ENCODE data around the gene INO80B.
"Not testable (repeated sequence)": the region's sequence is repeated elsewhere in the genome, so short reads cannot be mapped to it uniquely, and the experiment has no call there.

Gene INO80B

DNA sequence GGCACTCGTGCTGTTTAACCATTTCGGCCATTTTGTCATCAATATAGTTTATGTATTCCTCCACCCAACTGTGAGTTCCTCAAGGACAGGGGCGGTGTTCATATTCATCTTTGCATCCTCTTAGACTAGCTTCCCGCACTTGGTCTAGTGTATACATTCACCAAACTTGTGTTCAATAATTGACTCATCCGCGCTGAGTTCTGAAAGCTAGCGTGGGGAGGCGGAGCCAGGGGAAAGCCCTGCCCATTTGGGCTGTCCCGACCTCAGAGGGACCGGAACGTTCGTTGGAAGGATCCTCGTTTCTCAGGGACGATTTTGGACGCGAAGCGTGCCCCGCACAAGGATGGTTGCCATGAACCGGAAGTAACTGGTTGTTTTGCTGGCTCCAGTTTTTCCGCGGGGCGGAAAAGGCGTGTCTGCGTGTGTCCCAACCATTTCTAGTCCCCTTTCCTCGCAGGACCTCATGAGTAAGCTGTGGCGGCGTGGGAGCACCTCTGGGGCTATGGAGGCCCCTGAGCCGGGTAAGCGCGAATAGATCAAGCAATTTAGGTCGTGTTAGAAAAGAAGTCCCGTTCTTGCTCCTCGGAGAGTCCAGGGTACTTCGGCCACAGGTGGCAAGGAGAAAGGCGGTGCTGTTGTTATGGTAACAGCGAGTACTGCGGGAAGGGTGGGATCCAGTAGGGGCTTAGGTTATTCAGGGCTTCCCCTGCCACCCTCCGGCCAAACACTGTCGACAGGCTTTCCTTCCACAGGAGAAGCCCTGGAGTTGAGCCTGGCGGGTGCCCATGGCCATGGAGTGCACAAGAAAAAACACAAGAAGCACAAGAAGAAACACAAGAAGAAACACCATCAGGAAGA is at the start of gene INO80B:
Gene INO80B, plus strand, starts transcription at position 434 of the 858 bp plus-strand sequence. Its CDS starts 30 bp downstream, at position 464.
- in situ Hi-C loops (cut with MboI; ENCODE audit: low sequenced_read_pairs) = no loop called here

DNA sequence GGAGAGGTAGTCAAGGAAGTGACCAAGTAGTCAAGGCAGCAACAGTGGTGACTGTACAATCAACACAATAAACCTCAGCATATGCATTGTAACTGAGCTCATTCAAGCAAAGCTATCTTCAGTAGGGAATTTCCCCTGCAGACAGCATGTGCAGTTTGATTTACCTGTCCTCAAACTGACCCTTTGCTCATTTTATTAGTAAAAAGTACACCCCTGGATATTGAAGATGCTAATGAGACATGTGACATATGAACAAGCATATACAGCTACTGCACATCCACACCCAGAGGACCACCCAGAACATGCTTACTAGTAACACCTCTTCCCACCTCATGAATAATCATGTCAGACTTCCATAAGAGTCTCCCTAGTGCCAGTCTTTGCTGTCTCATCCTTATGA is 48.9 kb upstream of the INO80B start:
- in situ Hi-C loops (cut with MboI; ENCODE audit: low sequenced_read_pairs) = no loop called here

- in situ Hi-C loops (cut with MboI; ENCODE audit: low sequenced_read_pairs) = no loop called here
Observed at GRCh38 chr2:74407682-74408081, 47.2 kb upstream of the INO80B start.

DNA sequence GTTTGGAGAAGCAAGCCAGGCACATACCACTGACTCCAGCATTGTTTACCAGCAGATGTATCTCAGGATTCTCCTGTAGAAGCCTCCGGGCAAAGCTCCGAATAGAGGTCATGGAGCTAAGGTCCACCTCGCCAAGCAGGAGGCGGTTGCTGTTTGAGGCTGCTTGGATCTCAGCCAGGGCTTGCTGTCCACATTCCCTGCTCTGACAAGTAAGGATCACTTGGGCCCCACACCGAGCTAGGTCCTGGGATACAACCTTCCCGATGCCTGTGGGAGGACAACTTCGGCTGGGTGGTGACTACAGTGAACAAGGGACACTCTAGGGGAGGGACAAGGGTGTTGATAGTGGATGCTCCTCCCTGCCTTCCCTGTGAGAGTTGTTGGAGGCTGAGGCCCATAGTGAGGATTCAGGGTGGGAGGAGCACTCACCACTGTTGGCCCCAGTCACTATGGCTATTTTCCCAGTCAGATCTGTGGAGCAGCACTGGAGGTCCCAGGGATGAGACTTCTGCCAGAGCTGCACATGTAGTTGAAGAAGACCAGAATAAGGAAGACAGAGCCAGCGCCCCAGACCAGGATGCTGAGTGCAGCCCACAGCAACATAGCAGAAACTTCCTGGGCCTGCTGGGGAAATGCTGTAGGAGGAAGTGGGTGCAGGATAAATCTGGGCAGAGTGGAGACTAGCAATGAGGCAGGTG is 41.7 kb upstream of the INO80B start:
- in situ Hi-C loops (cut with MboI; ENCODE audit: low sequenced_read_pairs) = no loop called here

GRCh38 chr2:74414441-74414840 is 40.4 kb upstream of the INO80B start:
- in situ Hi-C loops (cut with MboI; ENCODE audit: low sequenced_read_pairs) = no loop called here

GRCh38 chr2:74414881-74415761 is 39.8 kb upstream of the INO80B start:
- in situ Hi-C loops (cut with MboI; ENCODE audit: low sequenced_read_pairs) = no loop called here

- in situ Hi-C loops (cut with MboI; ENCODE audit: low sequenced_read_pairs) = no loop called here
Observed at GRCh38 chr2:74415762-74416395, 39.0 kb upstream of the INO80B start.

- in situ Hi-C loops (cut with MboI; ENCODE audit: low sequenced_read_pairs) = no loop called here
Observed at GRCh38 chr2:74416778-74417177, 38.1 kb upstream of the INO80B start.

DNA sequence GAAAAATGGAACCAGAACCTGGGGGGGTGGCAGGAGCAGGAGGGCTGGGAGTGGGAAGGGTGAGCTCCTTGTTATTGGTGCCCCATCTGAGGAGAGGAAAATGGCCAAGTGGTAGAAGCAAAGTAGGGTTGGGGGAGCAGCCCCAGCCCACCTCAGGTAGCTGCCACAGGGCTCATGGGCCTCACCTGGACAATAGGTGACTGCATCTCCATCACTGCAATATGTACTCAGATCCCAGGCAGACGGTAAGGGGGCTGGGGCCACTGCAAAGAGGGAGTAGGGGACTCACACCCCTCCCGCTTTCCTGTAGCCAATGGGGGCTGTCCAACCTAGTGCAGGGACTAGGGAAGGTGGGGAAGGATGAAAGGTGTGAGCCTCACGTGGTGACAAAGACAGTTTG is 37.7 kb upstream of the INO80B start:
- in situ Hi-C loops (cut with MboI; ENCODE audit: low sequenced_read_pairs) = no loop called here

DNA sequence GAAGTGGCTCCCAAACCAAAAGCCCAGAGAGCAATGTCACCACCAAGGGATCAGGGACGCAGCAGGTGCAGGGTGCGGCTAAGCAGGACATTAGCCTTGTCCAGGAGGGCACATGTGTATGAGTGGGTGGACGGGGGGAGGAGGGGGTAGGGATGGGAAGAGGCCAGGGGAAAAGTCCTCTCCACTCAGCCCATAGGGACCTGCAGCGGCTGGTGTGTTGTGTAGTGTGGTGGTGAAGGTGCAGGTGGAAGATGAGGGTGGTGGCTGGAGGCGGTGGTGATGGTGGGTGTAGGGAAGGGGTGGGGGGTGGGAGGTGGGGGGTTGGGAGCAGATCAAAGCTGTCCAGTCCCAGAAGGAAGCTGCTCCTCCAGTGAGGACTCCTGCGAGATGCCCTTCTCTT is 37.1 kb upstream of the INO80B start:
- in situ Hi-C loops (cut with MboI; ENCODE audit: low sequenced_read_pairs) = no loop called here

- in situ Hi-C loops (cut with MboI; ENCODE audit: low sequenced_read_pairs) = no loop called here
Observed at GRCh38 chr2:74418312-74418711, 36.6 kb upstream of the INO80B start.

- in situ Hi-C loops (cut with MboI; ENCODE audit: low sequenced_read_pairs) = no loop called here
Observed at GRCh38 chr2:74419345-74419744, 35.5 kb upstream of the INO80B start.

GRCh38 chr2:74420006-74420405 is 34.9 kb upstream of the INO80B start:
- in situ Hi-C loops (cut with MboI; ENCODE audit: low sequenced_read_pairs) = no loop called here

GRCh38 chr2:74420443-74421103 is 34.3 kb upstream of the INO80B start:
- in situ Hi-C loops (cut with MboI; ENCODE audit: low sequenced_read_pairs) = not testable (repeated sequence)

- in situ Hi-C loops (cut with MboI; ENCODE audit: low sequenced_read_pairs) = no loop called here
Observed at GRCh38 chr2:74421221-74421870, 33.5 kb upstream of the INO80B start, which contains the start of the genes C2orf81 and WDR54. Gene C2orf81, minus strand, starts transcription at chr2:74421619. Its CDS starts 59 bp downstream, at chr2:74421560. Gene WDR54, plus strand, starts transcription at chr2:74421730. Its CDS starts 424 bp downstream, at chr2:74422154.

- in situ Hi-C loops (cut with MboI; ENCODE audit: low sequenced_read_pairs) = no loop called here
Observed at GRCh38 chr2:74423231-74424095, 31.4 kb upstream of the INO80B start.

DNA sequence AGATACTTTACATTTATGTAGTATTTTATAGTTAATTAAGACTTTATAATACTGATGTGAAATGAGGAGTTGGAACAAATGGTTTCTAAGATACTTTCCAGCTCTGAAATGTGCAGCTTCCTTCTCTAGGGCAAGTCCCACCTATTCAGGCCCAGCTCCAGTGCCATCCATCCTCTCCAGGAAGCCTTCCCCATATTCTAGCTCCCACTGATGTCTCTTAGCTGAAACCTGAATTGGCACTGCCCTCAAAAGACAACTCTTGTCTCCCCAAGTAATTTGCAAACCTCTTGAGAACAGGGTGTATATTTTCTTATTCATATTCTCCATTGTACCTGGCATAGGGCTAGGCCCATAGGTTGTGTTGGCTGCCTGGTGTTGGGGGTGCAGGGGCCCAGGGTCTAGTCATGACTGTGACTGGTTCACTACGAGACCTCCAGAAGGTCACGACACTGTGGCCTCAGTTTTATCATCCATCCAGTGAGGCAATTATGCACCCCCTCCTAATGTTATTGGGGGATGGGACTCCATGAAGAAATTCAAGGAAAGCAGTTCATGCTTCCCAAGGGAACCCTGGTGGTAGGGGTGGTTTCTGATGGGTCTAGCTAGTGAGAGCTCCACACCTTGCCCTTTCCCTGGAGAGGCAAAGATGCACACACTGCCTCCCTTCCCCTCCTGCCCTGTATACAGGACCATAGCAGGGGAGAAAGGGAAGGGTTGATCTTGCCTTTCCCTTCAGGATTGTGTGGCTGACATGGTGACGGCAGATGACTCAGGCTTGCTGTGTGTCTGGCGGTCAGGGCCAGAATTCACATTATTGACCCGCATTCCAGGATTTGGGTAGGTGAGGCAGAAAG is 30.5 kb upstream of the INO80B start:
- in situ Hi-C loops (cut with MboI; ENCODE audit: low sequenced_read_pairs) = no loop called here

DNA sequence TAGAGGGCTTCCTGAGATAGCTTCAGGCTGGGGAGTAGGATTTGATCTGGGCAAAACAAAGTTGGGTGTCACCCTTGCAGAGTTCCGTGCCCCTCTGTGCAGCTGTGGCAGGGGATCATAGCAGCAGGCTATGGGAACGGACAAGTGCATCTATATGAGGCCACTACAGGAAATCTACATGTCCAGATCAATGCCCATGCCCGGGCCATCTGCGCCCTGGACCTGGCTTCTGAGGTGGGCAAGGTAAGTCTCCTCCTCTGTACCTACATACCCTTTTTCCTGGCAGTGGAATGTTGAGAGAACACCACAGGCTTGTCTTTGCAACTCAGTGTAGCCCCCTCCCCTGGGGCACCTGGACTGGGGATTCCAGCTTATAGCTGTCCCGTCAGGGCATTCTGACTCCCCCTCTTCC is 29.9 kb upstream of the INO80B start:
- in situ Hi-C loops (cut with MboI; ENCODE audit: low sequenced_read_pairs) = no loop called here

Measured in hTERT RPE-1 (cell line).